Vein endothelial cell (primary cell): Measurements from ENCODE around the gene GOLGA1. TPM values are rescaled to one million over a fixed set of nuclear protein-coding genes. Genes with fewer than 3 reads are reported as not detected.

Experiments
- small RNA-seq: library from RNA; depleted of rRNA; stranded (forward); fragments of <200 nt; gene quantifications from one replicate; pipeline ENCODE3, GENCODE V24; 2012
- total RNA-seq: library from RNA; depleted of rRNA; stranded (reverse); fragments of >200 nt; gene quantifications from 2 replicates; pipeline ENCODE4 v1.2.3, GENCODE V29; 2012

The GOLGA1 gene, protein sequence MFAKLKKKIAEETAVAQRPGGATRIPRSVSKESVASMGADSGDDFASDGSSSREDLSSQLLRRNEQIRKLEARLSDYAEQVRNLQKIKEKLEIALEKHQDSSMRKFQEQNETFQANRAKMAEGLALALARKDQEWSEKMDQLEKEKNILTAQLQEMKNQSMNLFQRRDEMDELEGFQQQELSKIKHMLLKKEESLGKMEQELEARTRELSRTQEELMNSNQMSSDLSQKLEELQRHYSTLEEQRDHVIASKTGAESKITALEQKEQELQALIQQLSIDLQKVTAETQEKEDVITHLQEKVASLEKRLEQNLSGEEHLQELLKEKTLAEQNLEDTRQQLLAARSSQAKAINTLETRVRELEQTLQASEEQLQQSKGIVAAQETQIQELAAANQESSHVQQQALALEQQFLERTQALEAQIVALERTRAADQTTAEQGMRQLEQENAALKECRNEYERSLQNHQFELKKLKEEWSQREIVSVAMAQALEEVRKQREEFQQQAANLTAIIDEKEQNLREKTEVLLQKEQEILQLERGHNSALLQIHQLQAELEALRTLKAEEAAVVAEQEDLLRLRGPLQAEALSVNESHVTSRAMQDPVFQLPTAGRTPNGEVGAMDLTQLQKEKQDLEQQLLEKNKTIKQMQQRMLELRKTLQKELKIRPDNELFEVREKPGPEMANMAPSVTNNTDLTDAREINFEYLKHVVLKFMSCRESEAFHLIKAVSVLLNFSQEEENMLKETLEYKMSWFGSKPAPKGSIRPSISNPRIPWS
- total RNA-seq = 12.1 and 13.8 TPM in 2 replicates

GRCh38 chr9:124940894-124941678 is at the start of gene GOLGA1:
Gene GOLGA1 (minus strand): TSS chr9:124941083. CDS start chr9:124938711, 2,372 bp downstream.

GRCh38 chr9:124861342-124862229 is 79.3 kb downstream of the GOLGA1 start, which contains the start of the genes ARPC5L and RPL35:
Gene ARPC5L (plus strand): TSS chr9:124862130. CDS start chr9:124869291, 7,161 bp downstream.
Gene RPL35 (minus strand): TSS chr9:124861957. CDS start chr9:124861912, 45 bp downstream.

GRCh38 chr9:124852829-124853531 is 87.9 kb downstream of the GOLGA1 start, which contains the start of gene WDR38:
Gene WDR38 (plus strand): TSS chr9:124853460. CDS start chr9:124853532, 72 bp downstream.

Small RNAs within 50 kb of the gene (small RNA-seq; reads per million reads assigned to genes)
- gene RNU4-82P = not detected

Other genes with a start within 250 kb of the GOLGA1 start
- 1.1 and 1.3 TPM in 2 replicates for gene NR6A1, start 169.8 kb downstream of the GOLGA1 start, total RNA-seq
- gene OLFML2A, start 163.9 kb downstream of the GOLGA1 start, total RNA-seq = 1.1 and 3.3 TPM in 2 replicates
- gene WDR38, start 87.6 kb downstream of the GOLGA1 start, total RNA-seq = not detected in 2 replicates
- gene RPL35, start 79.1 kb downstream of the GOLGA1 start, total RNA-seq = 2,030 and 2,087 TPM in 2 replicates
- 21.9 and 27.9 TPM in 2 replicates for gene ARPC5L, start 79.0 kb downstream of the GOLGA1 start, total RNA-seq
- gene SCAI, start 202.4 kb upstream of the GOLGA1 start, total RNA-seq = 8.5 and 9.4 TPM in 2 replicates
- gene PPP6C, start 248.7 kb upstream of the GOLGA1 start, total RNA-seq = 41.2 and 43.4 TPM in 2 replicates